Lower leg skin (tissue), 4 donors: ENCODE data around the gene GIMAP2. TPM values are rescaled to one million over a fixed set of nuclear protein-coding genes. Genes with fewer than 3 reads are reported as not detected.

ENCODE experiments used
- DNase-seq, 2 donors: peaks; one replicate each; pipeline ENCODE4 v3.0.0-alpha.2; 2019; ENCODE audit warnings: low spot score in 2 of 2
- H3K4me3 ChIP-seq: fragments of 200-600 bp; sonication (generic); 2 replicates; pipeline ENCODE4 v1.5.1; 2017; ENCODE audit warnings: mild to moderate bottlenecking, low read depth; ENCODE audit not compliant: poor library complexity, severe bottlenecking
- POLR2A ChIP-seq, 2 donors: fragments of 450-650 bp; IDR thresholded peaks; one replicate each; pipeline ENCODE4 v1.6.1; 2016 to 2017; ENCODE audit warnings: antibody characterized with exemption in 2 of 2, mild to moderate bottlenecking in 1 of 2, moderate library complexity in 1 of 2
- whole genome bisulfite sequencing, 2 donors: methylation state at CpG; one replicate each; pipeline ENCODE4 v1.1.5; 2018; 5-methylcytosine and 5-hydroxymethylcytosine counted together
- intact Hi-C: fragments of 100-400 bp; cut with DNase I; formaldehyde crosslinking; loops from one replicate; pipeline ENCODE4 v1.15.0; 2023; ENCODE audit warnings: low total_unique reads
- total RNA-seq, 4 donors: library from RNA; depleted of rRNA; stranded (reverse); fragments of >200 nt; gene quantifications; one replicate each; pipeline ENCODE4 v1.1.0, GENCODE V29; 2016
- TF ChIP-seq, protein P1 (sequence below), 3 donors: fragments of 450-650 bp; IDR thresholded peaks; one replicate each; pipeline ENCODE4 v1.5.1; 2016; ENCODE audit warnings: antibody characterized with exemption in 3 of 3, mild to moderate bottlenecking in 3 of 3, moderate library complexity in 2 of 3

Gene GIMAP2
- total RNA-seq, 4 donors from 2014 or later: 0.53 to 7.2 (median 5.0) TPM

DNA sequence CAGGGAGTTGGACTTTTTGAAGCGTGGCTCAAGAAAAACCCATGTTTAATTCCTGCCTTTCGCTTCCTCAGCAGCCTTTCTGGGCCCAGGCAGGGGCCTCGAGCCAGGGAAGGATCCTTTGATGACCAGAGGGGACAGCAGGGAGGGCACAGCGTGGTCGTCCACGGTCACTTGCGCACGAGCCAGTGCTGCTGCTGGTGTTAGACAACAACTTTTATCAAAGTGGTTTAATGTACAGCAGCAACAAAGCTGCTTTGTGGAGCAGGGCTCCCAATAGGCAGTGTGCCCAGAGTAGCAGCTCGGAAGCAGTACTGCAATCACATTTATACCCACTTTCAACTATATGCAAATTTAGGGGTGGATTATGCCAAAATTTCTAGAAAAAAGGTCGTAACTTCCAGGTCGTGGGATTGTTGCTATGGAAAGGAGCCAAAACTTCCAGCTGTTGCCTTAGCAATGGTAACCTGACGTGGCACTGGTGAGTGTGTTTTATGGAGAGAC, 37.0 kb downstream of the GIMAP2 start:
- no peak overlapping the region for H3K4me3 ChIP-seq
- DNase-seq: no peak
- 57 to 60% methylated on average over 12 of the region's 12 CpGs for WGBS, 2 donors
- intact Hi-C loops: no loop called here
- TF ChIP-seq, protein P1, sequence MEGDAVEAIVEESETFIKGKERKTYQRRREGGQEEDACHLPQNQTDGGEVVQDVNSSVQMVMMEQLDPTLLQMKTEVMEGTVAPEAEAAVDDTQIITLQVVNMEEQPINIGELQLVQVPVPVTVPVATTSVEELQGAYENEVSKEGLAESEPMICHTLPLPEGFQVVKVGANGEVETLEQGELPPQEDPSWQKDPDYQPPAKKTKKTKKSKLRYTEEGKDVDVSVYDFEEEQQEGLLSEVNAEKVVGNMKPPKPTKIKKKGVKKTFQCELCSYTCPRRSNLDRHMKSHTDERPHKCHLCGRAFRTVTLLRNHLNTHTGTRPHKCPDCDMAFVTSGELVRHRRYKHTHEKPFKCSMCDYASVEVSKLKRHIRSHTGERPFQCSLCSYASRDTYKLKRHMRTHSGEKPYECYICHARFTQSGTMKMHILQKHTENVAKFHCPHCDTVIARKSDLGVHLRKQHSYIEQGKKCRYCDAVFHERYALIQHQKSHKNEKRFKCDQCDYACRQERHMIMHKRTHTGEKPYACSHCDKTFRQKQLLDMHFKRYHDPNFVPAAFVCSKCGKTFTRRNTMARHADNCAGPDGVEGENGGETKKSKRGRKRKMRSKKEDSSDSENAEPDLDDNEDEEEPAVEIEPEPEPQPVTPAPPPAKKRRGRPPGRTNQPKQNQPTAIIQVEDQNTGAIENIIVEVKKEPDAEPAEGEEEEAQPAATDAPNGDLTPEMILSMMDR (IDR thresholded peaks at IDR 0.05): no peak

DNA sequence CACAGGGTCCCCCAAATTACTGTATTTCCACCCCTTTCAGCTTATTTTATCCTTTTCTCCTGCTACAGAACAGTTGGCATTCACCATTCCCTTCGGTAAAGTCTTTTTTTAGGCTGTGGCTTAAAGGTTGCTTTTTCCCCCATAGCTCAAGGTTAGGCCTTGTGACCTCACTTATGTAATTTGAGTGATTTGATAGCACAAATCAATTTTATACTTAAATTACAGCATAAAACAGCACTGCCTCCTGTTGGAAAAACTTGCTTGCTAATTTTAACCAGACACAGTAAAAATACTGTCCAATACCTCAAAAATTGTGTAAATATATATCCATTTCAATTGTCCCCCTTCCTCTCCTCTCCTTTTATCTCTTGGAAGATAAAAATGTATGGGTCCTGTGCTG, 38.0 kb downstream of the GIMAP2 start:
- WGBS, 2 donors: 79 to 87% methylated on average over 1 of the region's 1 CpG
- no peak for TF ChIP-seq POLR2A (IDR thresholded peaks at IDR 0.05)
- DNase-seq: no peak
- intact Hi-C loops: no loop called here
- H3K4me3 ChIP-seq: no peak overlapping the region

DNA sequence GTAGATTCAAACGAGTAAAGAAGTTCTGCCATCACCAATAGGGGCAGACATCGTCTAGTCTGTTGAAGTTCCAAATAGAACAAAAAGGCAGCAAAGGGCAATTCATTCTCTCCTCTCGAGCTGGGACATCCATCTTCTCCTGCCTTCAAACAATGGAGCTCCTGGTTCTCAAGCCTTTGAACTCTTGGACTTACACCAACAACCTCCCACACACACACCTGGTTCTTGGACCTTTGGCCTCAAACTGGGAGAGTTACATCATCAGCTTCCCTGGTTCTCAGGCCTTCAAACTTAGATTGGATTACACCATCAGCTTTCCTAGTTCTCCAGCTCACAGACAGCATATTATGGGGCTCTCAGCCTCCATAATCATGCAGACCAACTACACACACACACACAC, 41.9 kb downstream of the GIMAP2 start:
- 66 to 67% methylated on average over 3 of the region's 3 CpGs for WGBS, 2 donors

DNA sequence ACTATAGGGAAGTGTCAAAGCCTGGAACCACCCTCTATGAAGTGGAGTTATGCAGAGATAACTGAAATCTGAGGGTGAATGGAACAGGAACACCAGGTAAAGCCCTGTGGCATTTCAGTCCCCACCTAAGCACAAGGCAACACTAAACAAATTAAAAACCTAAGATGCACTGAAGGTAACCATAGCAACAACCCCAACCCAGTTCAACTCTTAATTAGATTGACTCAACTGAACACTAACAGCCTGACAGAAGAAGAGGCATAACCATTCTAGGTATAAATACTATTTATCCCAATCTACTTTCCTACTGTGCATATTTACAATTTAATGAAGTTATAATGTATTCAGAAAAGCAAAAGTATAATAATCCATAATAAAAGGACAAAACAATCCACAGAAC, 42.5 kb downstream of the GIMAP2 start:
- DNase-seq: no peak
- H3K4me3 ChIP-seq: no peak overlapping the region
- TF ChIP-seq, protein P1 (IDR thresholded peaks at IDR 0.05): no peak
- no peak for TF ChIP-seq POLR2A (IDR thresholded peaks at IDR 0.05)
- intact Hi-C loops: no loop called here

More for the DNA sequence above, 41.9 kb downstream of the GIMAP2 start:
- no peak for TF ChIP-seq POLR2A (IDR thresholded peaks at IDR 0.05)
- TF ChIP-seq, protein P1 (IDR thresholded peaks at IDR 0.05): no peak
- DNase-seq: no peak
- intact Hi-C loops: no loop called here
- no peak overlapping the region for H3K4me3 ChIP-seq

DNA sequence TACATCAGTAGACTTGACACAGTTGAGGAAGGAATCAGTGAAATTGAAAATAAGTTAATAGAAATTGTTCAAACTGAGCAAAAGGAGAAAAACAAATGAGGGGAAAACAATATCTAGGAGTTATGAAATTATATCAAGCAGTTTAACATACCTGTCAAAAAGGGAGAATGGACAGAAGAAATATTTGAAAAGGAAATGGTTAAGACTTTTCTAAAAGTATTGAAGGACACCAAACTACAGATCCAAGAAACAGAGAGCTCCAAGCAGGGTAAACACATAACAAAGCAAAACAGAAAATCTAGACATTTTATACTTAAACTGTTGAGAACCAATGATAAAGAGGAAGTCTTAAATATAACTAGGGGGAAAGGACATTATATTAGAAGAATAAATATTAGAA, 43.1 kb downstream of the GIMAP2 start:
- intact Hi-C loops: no loop called here
- no peak overlapping the region for H3K4me3 ChIP-seq
- TF ChIP-seq, protein P1 (IDR thresholded peaks at IDR 0.05): no peak
- no peak for TF ChIP-seq POLR2A (IDR thresholded peaks at IDR 0.05)
- no peak for DNase-seq

DNA sequence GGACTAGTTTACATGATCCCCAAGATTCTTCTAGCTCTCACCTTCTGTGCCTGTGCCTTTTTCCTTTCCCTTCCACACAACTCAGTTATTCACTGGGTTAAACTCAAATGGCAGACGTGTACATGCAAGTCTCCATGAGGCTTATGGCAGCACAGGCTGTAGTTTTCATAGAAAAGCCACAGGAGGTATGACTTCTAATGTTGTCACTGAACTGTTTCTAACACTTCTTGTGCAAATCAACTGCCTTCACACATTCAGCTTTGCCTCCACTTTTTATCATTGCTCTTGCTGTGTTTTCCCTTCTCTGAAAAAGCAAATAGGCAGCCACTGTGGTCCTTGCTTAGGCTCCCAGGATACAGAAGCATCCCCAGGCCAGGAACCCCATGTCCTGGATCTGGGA, 46.4 kb downstream of the GIMAP2 start:
- no peak for TF ChIP-seq POLR2A (IDR thresholded peaks at IDR 0.05)
- TF ChIP-seq, protein P1 (IDR thresholded peaks at IDR 0.05): no peak
- H3K4me3 ChIP-seq: no peak overlapping the region
- intact Hi-C loops: loop anchor here (10.0 kb wide), 1 partner anchor 287 kb away; no protein-coding TSS in a partner anchor
- no peak for DNase-seq
- WGBS, 2 donors: 39 to 52% methylated on average over 1 of the region's 1 CpG
